Stimulated activated memory B cell treated with anti-CD40 and anti-IgM and Interleukin-4, amounts not matched to agents 10 μg/mL and 1 μg/mL and 100 μg/mL, for 72 hours (primary cell): ENCODE measurements around the gene SLC23A2.

Experiments
- ATAC-seq: fragments of 150-1000 bp; cut with Tn5 transposase; 2 replicates; pipeline ENCODE4 v1.10.0; 2021
- H3K27ac Mint-ChIP-seq: one replicate; pipeline ENCODE4 v1.8.0; 2022; ENCODE audit warnings: mild to moderate bottlenecking, mixed read lengths
- H3K27me3 Mint-ChIP-seq: one replicate; pipeline ENCODE4 v1.8.0; 2022; ENCODE audit warnings: mixed read lengths
- H3K36me3 Mint-ChIP-seq: one replicate; pipeline ENCODE4 v1.8.0; 2022; ENCODE audit warnings: mixed read lengths
- H3K4me1 Mint-ChIP-seq: one replicate; pipeline ENCODE4 v1.8.0; 2022; ENCODE audit warnings: mixed read lengths
- H3K4me3 Mint-ChIP-seq: one replicate; pipeline ENCODE4 v1.8.0; 2022; ENCODE audit warnings: mild to moderate bottlenecking, moderate library complexity, mixed read lengths
- H3K9me3 Mint-ChIP-seq: one replicate; pipeline ENCODE4 v1.8.0; 2022; ENCODE audit warnings: mixed read lengths

The SLC23A2 gene

DNA sequence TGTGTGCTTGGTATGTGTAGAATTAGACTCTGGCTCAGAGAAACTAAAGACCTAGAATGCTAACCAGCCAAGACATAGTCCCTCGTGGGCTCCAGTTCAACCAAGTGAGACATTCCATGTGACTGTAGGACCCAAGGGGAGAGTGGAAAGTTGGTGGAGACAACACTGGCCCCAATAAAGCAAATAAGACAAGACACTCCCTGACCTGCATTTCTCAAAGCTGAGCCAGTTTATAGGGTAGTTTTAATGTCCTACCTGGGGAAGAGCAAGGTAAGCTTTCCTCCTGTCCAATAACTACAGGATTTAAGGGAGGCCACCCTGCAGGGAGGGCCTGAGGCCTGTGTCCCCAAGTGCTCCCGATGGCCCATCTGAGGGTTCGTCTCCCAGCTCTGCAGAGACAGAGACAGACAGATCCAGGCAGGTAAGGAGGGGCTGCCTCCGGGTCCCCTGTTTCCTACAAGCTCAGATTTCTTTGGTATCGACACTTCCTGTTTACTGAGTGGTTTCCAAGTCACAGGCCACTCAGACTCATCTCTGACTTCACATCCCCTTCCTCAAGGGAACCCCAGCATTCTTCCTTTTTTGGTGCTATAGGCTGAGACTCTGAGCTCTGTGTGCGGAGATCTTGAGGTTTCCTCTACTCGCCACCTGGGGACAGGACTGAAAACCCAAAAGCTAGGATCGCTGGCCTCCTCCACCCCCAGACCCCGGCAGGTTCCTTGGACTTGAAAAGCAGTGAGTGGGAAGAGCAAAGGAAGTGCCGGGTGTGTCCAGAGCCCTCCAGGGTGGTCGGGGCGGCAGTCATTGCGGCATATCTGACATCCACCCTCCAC, 187.2 kb downstream of the SLC23A2 start:
- H3K4me3 Mint-ChIP-seq, result peak overlapping the region; percentile 84
- peaks cover 51% of the 10 kb centered on the region for H3K36me3 Mint-ChIP-seq
- H3K27me3 Mint-ChIP-seq, result no peaks in the 10 kb centered on the region
- H3K4me1 Mint-ChIP-seq, result peaks cover 96% of the 10 kb centered on the region
- ATAC-seq, result peak; percentile 78
- peaks cover 3% of the 10 kb centered on the region for H3K9me3 Mint-ChIP-seq
- H3K27ac Mint-ChIP-seq, result peak overlapping the region; percentile 96

DNA sequence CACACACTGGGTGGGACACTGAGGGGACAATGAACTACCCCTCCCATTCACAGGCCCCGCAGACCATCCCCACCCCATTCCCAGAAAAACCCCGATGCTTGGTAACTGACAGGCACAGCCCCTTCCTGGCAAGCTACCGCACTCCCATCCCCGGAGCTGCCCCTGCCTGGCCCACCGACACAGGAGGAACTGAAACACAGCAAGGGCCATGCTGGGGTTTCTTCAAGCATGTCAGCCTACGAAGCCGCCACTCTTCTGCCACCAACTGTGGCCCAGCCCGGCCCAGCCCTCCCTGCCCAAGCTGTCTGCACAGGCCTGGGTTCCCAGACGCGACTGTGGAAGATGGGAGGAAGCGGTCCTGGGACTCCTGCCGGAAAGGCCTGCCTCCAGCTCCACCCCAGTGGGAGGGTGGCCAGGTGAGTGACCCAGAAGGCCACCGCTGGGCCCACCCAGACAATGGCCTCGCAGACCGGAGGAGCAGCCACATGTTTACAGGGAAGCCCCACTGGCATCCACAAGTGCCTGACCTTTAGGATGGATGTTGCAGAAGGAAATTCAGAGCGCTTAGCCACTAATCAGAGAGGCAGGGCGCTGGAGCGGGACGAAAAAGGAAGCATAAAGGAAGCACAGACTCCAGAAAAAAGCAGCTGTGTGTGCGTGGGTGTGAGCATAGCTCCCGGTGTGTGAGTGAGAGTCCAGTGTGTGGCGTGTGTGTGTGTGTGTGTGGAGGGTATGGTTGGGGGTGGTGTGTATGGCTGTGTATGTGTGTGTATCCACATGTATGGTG, 188.0 kb downstream of the SLC23A2 start:
- Mint-ChIP-seq H3K4me1 (peaks cover 96% of the 10 kb centered on the region), H3K9me3 (peaks cover 3% of the 10 kb centered on the region), H3K27me3 (no peaks in the 10 kb centered on the region), H3K27ac (peak overlapping the region; percentile 96), H3K4me3 (peak overlapping the region; percentile 84), H3K36me3 (peaks cover 44% of the 10 kb centered on the region)
- peak; percentile 72 for ATAC-seq

DNA sequence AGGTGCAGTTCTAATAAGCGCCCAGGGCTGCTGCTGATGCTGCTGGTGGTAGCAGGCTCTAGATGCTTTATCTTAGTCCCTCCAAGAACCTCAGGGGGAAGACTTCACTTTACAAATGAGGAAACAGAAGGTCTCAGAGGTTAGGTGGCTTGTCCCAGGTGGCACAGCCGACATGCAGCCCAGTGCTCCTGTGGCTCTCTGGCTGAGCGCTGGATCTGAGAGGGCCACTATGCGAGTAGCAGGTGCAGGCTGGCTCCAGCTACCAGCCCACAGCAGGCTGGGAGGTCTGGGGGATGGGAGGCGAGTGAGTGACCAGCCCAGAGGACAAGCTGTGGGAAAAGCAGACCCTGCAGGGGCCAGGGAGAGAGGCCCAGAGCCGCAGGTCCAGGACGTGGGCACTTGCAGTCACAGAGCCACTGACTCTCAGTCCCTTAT, 188.7 kb downstream of the SLC23A2 start:
- peak overlapping the region; percentile 96 for H3K27ac Mint-ChIP-seq
- peak overlapping the region; percentile 84 for H3K4me3 Mint-ChIP-seq
- peaks cover 96% of the 10 kb centered on the region for H3K4me1 Mint-ChIP-seq
- ATAC-seq, result peak; percentile 47
- peaks cover 3% of the 10 kb centered on the region for H3K9me3 Mint-ChIP-seq
- peaks cover 45% of the 10 kb centered on the region for H3K36me3 Mint-ChIP-seq
- no peaks in the 10 kb centered on the region for H3K27me3 Mint-ChIP-seq

DNA sequence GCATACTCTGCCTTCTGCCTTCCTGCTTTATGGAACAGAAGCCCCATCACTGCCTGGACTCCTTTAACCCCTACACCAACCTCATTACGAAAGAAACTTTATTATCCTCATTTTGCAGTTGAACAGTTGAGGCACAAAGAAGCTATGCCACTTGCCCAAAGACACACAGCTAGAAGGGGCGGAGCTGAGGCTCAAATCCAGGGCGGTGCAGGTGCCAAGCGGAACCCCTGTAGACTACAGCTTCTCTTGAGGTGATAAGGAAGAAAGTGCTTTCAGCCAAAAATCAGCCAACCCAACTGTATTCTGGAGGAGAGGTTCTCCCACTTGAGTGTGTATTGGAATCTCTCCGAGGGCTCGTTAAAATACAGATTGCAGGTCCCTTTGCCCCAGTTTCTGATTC, 189.1 kb downstream of the SLC23A2 start:
- H3K36me3 Mint-ChIP-seq, result peaks cover 45% of the 10 kb centered on the region
- peaks cover 3% of the 10 kb centered on the region for H3K9me3 Mint-ChIP-seq
- peaks cover 96% of the 10 kb centered on the region for H3K4me1 Mint-ChIP-seq
- ATAC-seq, result no peak
- peak overlapping the region; percentile 96 for H3K27ac Mint-ChIP-seq
- H3K4me3 Mint-ChIP-seq, result peak overlapping the region; percentile 84
- H3K27me3 Mint-ChIP-seq, result no peaks in the 10 kb centered on the region

DNA sequence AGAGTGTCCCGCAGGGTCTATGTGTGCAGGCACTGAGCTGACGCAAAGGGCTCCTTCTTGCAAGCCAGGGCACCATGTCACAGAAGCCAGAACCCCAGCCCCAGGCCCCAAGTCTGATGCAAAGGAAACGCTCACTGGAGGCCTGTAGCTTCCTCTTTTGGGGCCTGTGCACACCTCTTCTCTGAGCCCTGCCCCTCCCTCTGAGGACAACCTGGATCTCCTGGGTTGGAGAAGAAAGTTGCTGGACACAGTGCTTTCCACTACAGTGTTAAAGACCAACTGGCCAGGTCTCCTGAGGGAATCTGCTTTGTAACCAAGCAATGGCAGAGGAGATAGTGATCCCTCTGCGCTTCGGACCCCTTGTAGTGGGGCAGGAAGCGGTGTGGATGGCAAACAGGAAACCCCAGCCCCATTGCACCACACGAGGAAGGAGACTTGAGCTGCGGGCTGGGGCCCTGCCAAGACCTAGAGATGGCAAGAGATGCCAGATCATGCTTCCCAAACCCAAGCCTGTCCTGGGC, 189.6 kb downstream of the SLC23A2 start:
- Mint-ChIP-seq H3K4me1 (peaks cover 98% of the 10 kb centered on the region), H3K9me3 (peaks cover 3% of the 10 kb centered on the region), H3K27me3 (no peaks in the 10 kb centered on the region), H3K36me3 (peaks cover 48% of the 10 kb centered on the region), H3K27ac (peak overlapping the region; percentile 96), H3K4me3 (peak overlapping the region; percentile 84)
- ATAC-seq, result no peak

DNA sequence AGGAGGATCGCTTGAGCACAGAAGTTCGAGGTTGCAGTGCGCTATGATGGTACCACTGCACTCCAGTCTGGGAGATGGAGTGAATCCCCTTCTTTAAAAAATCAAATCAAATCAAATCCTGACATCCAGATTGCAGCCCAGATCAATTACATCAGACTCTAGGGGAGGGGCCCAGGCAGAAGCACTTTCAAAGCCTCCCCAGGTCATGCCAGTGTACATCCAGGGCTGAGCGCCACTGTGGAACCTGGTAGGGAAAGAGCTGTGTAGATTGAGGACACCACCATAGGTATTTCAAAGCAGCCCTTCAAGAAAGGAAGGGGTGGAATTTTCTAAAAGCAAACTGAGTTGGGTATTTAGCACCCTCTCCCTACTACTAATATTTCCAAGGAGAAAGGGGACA, 190.1 kb downstream of the SLC23A2 start:
- no peaks in the 10 kb centered on the region for H3K27me3 Mint-ChIP-seq
- H3K4me3 Mint-ChIP-seq, result peak overlapping the region; percentile 84
- peaks cover 100% of the 10 kb centered on the region for H3K4me1 Mint-ChIP-seq
- peaks cover 2% of the 10 kb centered on the region for H3K9me3 Mint-ChIP-seq
- ATAC-seq, result no peak
- peaks cover 49% of the 10 kb centered on the region for H3K36me3 Mint-ChIP-seq
- H3K27ac Mint-ChIP-seq, result peak overlapping the region; percentile 96

DNA sequence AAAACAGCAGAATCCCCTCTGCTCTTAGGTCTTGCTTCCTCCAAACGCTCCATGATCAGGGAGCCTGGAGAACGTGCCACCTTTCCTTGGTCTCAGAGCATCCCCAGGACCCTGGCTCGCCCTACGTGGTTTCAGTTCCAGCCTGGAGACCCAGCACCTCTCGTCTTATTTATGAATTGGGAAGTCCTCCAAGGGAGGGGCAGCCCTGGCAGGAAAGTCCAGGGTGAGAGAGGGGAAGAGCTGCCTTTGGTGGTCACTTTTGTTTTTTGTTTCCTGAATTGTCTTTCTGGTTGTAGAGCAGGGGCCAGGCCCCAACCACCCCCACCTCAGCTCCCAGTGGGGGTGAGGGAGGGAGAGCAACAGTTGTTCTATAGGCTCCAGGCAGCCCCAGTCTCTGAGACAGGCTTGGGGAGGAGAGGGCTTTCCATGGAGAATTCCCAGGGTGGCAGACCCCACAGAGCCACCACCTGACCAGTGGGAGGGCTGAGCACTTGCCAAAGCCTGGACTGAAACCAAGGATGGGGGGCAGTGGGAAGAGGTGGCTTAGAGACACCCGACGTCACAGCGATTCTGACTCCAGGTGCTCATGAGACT, 190.8 kb downstream of the SLC23A2 start:
- Mint-ChIP-seq H3K4me1 (peaks cover 100% of the 10 kb centered on the region), H3K4me3 (peak overlapping the region; percentile 47), H3K9me3 (no peaks in the 10 kb centered on the region), H3K27ac (peak overlapping the region; percentile 96), H3K36me3 (peaks cover 47% of the 10 kb centered on the region), H3K27me3 (no peaks in the 10 kb centered on the region)
- ATAC-seq, result no peak

DNA sequence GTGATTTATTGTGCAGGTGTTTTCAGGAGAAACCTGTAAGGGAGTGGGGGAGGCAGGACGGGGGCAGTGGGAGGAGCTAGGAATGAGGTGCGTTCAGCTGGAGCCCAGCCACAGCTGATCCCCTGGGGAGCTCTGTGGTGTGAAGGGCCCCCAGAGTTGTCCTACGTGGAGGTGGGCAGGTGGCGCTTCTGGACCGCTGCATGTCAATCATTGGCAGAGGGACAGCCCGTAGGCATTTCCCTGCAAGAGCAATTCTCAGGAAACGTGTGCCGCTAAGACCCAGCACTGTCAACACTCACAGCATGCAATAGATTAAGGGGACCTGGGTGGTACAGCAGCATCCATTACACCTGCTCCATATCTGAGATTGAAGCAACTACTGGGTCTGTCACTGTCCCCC, 191.6 kb downstream of the SLC23A2 start:
- Mint-ChIP-seq H3K4me3 (peak overlapping the region; percentile 47), H3K4me1 (peaks cover 100% of the 10 kb centered on the region), H3K27me3 (no peaks in the 10 kb centered on the region), H3K36me3 (peaks cover 52% of the 10 kb centered on the region), H3K27ac (peak overlapping the region; percentile 96), H3K9me3 (no peaks in the 10 kb centered on the region)
- ATAC-seq, result peak; percentile 2

DNA sequence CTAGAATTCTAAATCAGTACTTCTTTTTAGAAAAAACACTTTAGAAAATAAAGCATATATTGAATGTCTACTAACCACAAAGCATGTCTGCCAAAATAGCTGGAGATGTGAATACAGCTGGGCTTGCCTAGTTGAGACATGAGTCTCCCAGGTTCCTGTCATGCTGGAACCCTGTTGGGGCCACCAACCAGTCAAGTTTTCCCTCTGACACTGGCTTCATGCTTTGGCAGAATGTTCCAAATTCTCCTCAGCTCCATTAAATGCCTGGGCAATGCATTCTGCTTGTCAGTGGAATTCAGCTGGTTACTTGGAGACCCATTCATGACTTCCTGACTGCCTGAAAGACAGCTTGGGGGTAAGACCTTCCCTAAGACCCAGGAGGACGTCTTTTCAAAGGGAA, 192.4 kb downstream of the SLC23A2 start:
- Mint-ChIP-seq H3K9me3 (no peaks in the 10 kb centered on the region), H3K36me3 (peaks cover 56% of the 10 kb centered on the region), H3K4me3 (peak overlapping the region; percentile 47), H3K27me3 (no peaks in the 10 kb centered on the region), H3K27ac (peak overlapping the region; percentile 96), H3K4me1 (peaks cover 95% of the 10 kb centered on the region)
- ATAC-seq, result no peak

DNA sequence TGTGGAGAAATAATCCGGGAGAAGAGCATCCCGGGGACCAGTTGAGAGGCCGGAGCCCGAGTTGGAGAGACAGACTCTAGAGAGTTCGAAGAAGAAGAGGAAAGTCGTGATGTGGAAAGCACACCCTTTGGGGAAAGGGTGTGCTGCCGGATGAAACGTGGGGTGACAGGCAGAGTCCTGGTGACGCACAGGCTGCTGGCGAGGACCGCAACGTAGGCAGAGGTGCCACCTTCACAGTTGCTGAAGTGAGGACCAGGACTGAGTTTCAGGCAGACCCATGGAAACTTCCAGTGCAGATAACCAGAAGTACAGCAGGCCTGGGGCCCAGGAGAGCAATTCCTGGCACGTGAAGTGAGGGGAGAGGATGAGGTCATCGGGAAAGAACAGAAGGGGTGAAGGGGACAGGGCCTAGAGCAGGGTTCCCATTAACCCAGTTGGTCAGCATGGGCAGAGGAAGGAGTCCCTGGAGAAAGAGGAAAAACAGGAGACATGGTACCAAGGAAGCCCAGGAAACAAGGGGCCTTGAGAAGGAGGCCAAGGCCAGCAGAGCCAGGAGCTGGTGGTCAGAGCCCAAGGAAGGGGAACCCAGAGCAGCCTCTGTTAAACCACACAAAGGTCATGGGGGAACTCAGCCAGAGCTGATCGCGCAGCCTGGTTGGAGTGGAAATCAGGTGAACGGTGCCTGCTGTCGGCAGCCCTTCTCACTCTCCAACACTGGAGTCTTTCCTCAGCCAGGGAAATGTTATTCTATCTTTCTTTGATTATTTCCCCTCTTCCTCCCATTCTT, 195.5 kb downstream of the SLC23A2 start:
- ATAC-seq, result peak; percentile 75
- Mint-ChIP-seq H3K4me1 (peaks cover 74% of the 10 kb centered on the region), H3K36me3 (peaks cover 68% of the 10 kb centered on the region), H3K27ac (peak overlapping the region; percentile 96), H3K27me3 (no peaks in the 10 kb centered on the region), H3K9me3 (no peaks in the 10 kb centered on the region), H3K4me3 (peak overlapping the region; percentile 14)

DNA sequence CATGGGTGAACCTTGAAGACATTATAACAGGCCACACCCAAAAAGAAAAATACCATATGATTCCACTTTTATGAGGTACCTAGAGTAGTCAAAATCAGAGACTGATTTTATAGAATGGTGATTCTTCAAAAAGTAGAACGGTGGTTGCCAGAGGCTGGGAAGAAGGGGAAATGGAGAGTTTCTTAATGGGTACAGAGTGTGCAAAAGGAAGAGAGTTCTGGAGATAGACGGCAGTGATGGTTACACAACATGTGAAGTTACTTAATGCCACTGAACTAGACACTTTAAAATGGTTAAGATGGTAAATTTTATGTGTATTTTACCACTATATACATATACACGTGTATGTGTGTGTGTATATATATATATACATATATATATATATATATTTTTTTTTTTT, 198.8 kb downstream of the SLC23A2 start:
- peaks cover 87% of the 10 kb centered on the region for H3K36me3 Mint-ChIP-seq
- no peak for ATAC-seq

More for the DNA sequence above, 198.8 kb downstream of the SLC23A2 start:
- H3K9me3 Mint-ChIP-seq, result no peaks in the 10 kb centered on the region
- no peaks in the 10 kb centered on the region for H3K27me3 Mint-ChIP-seq
- no peak overlapping the region for H3K27ac Mint-ChIP-seq
- peaks cover 71% of the 10 kb centered on the region for H3K4me1 Mint-ChIP-seq
- H3K4me3 Mint-ChIP-seq, result no peak overlapping the region
